ENCODE measurements around the gene GAPVD1. TPM values are rescaled to one million over a fixed set of nuclear protein-coding genes. Genes with fewer than 3 reads are reported as not detected.

Gene GAPVD1
- total and polyA plus RNA-seq, 2 of the 13 experiments (the other 11 are each of a cell fraction or from before 2014, with no cell fraction given), result 11.1 to 33.2 TPM

GRCh38 chr9:125241000-125241862, 20.4 kb upstream of the GAPVD1 start, which contains the start of gene HSPA5 (continued):
- no peak for TF ChIP-seq ZNF281 (CRISPR knock-in tag; IDR thresholded peaks at IDR 0.05; ENCODE audit: borderline replicate concordance)
- TF ChIP-seq, protein P1, sequence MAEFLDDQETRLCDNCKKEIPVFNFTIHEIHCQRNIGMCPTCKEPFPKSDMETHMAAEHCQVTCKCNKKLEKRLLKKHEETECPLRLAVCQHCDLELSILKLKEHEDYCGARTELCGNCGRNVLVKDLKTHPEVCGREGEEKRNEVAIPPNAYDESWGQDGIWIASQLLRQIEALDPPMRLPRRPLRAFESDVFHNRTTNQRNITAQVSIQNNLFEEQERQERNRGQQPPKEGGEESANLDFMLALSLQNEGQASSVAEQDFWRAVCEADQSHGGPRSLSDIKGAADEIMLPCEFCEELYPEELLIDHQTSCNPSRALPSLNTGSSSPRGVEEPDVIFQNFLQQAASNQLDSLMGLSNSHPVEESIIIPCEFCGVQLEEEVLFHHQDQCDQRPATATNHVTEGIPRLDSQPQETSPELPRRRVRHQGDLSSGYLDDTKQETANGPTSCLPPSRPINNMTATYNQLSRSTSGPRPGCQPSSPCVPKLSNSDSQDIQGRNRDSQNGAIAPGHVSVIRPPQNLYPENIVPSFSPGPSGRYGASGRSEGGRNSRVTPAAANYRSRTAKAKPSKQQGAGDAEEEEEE (CRISPR knock-in tag; IDR thresholded peaks at IDR 0.05; ENCODE audit: borderline replicate concordance), result no peak
- TF ChIP-seq HCFC1 (IDR thresholded peaks at IDR 0.05; ENCODE audit: low read depth, low read length), result peak; percentile 33; the same call in 1 of the 2 replicates
- TF ChIP-seq KLF16 (CRISPR knock-in tag; IDR thresholded peaks at IDR 0.05), result peak; percentile 30 to 91; a peak in 1 of 4 replicates
- TF ChIP-seq, protein P2, sequence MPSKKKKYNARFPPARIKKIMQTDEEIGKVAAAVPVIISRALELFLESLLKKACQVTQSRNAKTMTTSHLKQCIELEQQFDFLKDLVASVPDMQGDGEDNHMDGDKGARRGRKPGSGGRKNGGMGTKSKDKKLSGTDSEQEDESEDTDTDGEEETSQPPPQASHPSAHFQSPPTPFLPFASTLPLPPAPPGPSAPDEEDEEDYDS (CRISPR knock-in tag; IDR thresholded peaks at IDR 0.05), result peak; percentile 97
- TF ChIP-seq ZNF563 (CRISPR knock-in tag; IDR thresholded peaks at IDR 0.05), result peak; percentile 53; the same call in 1 of the 2 replicates
- TF ChIP-seq JUNB (CRISPR knock-in tag; IDR thresholded peaks at IDR 0.05; ENCODE audit: borderline replicate concordance), result no peak
- TF ChIP-seq, protein P3, sequence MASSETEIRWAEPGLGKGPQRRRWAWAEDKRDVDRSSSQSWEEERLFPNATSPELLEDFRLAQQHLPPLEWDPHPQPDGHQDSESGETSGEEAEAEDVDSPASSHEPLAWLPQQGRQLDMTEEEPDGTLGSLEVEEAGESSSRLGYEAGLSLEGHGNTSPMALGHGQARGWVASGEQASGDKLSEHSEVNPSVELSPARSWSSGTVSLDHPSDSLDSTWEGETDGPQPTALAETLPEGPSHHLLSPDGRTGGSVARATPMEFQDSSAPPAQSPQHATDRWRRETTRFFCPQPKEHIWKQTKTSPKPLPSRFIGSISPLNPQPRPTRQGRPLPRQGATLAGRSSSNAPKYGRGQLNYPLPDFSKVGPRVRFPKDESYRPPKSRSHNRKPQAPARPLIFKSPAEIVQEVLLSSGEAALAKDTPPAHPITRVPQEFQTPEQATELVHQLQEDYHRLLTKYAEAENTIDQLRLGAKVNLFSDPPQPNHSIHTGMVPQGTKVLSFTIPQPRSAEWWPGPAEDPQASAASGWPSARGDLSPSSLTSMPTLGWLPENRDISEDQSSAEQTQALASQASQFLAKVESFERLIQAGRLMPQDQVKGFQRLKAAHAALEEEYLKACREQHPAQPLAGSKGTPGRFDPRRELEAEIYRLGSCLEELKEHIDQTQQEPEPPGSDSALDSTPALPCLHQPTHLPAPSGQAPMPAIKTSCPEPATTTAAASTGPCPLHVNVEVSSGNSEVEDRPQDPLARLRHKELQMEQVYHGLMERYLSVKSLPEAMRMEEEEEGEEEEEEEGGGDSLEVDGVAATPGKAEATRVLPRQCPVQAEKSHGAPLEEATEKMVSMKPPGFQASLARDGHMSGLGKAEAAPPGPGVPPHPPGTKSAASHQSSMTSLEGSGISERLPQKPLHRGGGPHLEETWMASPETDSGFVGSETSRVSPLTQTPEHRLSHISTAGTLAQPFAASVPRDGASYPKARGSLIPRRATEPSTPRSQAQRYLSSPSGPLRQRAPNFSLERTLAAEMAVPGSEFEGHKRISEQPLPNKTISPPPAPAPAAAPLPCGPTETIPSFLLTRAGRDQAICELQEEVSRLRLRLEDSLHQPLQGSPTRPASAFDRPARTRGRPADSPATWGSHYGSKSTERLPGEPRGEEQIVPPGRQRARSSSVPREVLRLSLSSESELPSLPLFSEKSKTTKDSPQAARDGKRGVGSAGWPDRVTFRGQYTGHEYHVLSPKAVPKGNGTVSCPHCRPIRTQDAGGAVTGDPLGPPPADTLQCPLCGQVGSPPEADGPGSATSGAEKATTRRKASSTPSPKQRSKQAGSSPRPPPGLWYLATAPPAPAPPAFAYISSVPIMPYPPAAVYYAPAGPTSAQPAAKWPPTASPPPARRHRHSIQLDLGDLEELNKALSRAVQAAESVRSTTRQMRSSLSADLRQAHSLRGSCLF (CRISPR knock-in tag; IDR thresholded peaks at IDR 0.05; ENCODE audit: borderline replicate concordance), result 0 out of 2 replicates have a peak, but pooled peaks have one; percentile 44
- TF ChIP-seq ZNF567 (CRISPR knock-in tag; IDR thresholded peaks at IDR 0.05; ENCODE audit: borderline replicate concordance), result no peak
- TF ChIP-seq, protein P4, sequence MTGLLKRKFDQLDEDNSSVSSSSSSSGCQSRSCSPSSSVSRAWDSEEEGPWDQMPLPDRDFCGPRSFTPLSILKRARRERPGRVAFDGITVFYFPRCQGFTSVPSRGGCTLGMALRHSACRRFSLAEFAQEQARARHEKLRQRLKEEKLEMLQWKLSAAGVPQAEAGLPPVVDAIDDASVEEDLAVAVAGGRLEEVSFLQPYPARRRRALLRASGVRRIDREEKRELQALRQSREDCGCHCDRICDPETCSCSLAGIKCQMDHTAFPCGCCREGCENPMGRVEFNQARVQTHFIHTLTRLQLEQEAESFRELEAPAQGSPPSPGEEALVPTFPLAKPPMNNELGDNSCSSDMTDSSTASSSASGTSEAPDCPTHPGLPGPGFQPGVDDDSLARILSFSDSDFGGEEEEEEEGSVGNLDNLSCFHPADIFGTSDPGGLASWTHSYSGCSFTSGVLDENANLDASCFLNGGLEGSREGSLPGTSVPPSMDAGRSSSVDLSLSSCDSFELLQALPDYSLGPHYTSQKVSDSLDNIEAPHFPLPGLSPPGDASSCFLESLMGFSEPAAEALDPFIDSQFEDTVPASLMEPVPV (CRISPR knock-in tag; IDR thresholded peaks at IDR 0.05), result no peak; the same call in 1 of the 2 replicates
- TF ChIP-seq, protein P5, sequence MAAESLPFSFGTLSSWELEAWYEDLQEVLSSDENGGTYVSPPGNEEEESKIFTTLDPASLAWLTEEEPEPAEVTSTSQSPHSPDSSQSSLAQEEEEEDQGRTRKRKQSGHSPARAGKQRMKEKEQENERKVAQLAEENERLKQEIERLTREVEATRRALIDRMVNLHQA (CRISPR knock-in tag; IDR thresholded peaks at IDR 0.05), result no peak
- TF ChIP-seq ATM (IDR thresholded peaks at IDR 0.05; ENCODE audit: borderline replicate concordance), result no peak
- no peak for TF ChIP-seq MTF2 (CRISPR knock-in tag; IDR thresholded peaks at IDR 0.05; ENCODE audit: borderline replicate concordance)
- TF ChIP-seq ATF7 (IDR thresholded peaks at IDR 0.05), result no peak
- no peak for TF ChIP-seq ATF7 (CRISPR knock-in tag; IDR thresholded peaks at IDR 0.05)
